CD4-positive, alpha-beta T cell treated with Interleukin-21 for 1 hour (primary cell): ENCODE measurements around the gene MYH4.

Experiments
- DNase-seq: peaks from one replicate; pipeline ENCODE4 v3.0.0-alpha.2; 2020

The MYH4 gene

DNA sequence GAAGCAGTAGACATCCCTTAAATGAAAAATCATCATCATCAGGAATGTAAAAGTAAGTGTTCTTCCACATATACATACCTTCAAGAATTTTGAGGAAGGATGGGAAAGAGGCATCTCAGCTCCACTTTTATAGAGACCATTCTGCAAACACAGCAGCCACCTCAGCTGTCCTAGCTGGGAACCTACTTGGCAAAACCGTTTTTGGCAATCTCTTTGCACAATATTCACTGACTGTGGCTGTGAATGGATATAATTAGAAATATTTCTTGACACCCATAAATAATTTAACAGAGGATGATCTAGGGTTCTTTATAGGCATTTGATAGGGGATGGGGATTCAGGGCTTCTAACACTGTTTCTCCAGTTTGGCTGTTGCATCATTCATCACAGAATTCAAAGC is at the start of gene MYH4:
Gene MYH4 (minus strand): TSS at position 101 of the 400 bp plus-strand sequence. CDS start 2,814 bp downstream, outside the sequence.
- no peak for DNase-seq

DNA sequence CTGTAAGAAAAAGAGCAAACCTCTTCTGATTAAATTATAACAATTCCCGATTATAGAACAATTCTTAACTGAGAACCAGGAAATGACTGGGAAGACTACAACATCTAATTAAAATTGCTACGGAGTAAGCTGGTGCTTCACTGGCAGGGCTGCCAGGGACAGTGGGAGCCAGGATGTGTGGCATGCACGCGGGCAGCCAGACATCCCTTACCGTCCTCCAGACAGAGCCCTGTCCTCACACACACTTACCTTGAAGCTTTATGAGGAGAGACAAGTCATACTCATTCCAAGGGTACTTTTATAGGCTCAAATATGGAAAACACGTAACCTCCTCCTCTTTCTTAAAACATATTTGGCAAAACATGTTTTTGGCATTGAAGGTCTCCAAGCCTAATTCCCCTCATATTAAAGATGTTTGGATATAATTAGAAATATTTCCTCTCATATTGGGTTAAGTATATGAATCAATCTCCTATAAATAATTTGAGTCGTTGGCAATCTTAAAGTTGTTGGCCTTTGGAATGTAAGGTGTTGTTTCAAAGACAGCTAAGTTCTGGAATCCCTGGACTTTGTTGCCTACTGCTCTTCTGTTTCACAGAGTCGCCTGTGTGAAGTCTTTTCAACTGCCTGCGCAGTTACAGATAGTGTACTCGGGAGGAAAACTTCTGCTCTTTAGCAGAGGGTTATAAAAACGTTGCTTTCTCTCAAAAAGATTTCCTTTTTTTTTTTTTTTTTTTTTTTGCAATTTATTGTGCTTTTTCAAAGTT is 49.1 kb upstream of the MYH4 start, which contains the start of gene MYH1:
Gene MYH1 (minus strand): TSS at position 272 of the 767 bp plus-strand sequence. CDS start 1,900 bp downstream, outside the sequence.
- DNase-seq: no peak

DNA sequence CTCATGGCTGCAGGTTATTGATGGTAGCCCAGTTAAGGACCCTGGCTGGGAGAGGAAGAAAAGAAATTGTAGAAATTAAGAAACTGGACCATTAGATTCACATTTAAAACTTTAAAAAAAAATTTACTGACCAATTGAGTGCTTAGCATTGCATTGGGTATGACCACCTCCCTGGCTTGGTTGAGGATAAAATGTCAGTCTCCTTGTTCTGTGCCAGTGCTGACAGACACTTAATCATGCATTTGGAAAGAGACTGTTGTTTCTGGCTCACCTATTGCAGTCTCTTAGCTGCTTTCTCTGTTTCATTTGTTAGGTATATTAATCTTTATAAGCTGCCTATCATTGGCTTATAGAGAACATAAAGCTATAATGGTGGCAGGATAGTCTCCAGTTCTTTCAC is 47.3 kb upstream of the MYH4 start:
- no peak for DNase-seq

DNA sequence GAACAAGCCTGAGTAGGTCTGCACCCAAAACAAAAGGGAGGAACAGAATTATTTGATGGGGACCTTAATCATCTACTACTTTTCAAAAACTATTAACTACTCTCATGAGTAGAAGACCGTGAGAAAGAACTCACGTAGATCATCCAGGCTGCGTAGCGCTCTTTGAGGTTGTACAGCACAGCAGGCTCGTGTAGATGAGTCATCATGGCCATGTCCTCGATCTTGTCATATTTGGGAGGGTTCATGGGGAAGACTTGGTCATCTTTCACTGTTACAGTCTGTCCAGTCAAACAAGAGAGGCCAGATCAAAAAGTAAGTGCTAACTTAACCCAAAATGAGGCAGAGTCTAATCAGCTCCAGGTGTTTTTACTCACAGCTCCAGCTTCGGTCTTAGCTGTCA is 46.7 kb upstream of the MYH4 start:
- DNase-seq: no peak

DNA sequence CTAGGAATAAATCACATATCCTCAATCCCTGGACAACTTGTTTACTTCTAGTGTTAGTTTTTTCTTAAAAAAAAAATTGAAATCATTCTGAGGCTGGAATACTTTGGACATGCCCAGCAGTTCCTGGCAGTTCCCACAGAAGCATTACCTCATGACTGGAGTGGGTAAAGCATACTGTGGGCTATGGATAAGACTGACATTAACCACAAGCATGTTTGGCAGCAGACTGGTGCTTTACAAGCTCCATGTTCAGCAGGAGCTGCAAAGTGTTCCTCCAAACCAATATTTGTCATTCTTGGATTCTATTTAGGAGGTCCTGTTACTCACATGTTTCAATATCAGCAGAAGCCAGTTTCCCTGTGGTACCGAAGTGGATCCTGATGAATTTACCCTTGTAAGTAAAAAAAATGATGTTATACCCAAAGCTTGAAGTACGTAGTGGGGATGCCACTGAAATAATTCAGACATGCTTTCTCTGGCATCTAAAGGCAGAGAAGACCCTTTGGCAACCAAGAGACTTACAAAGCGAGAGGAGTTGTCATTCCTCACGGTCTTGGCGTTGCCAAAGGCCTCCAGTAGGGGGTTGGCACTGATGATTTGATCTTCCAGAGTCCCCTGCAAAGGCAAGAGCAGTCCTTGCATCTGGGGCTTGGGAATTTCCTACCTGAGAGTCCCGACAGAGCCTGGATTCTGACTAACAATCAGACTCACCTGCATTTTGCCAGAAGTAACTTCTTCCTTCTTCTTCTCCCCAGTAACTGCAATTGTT is 44.1 kb upstream of the MYH4 start:
- DNase-seq: no peak

GRCh38 chr17:10512856-10513255 is 43.5 kb upstream of the MYH4 start:
- DNase-seq: no peak

- DNase-seq: no peak
These were observed 30.6 kb upstream of the MYH4 start for GRCh38 chr17:10499950-10500349.

DNA sequence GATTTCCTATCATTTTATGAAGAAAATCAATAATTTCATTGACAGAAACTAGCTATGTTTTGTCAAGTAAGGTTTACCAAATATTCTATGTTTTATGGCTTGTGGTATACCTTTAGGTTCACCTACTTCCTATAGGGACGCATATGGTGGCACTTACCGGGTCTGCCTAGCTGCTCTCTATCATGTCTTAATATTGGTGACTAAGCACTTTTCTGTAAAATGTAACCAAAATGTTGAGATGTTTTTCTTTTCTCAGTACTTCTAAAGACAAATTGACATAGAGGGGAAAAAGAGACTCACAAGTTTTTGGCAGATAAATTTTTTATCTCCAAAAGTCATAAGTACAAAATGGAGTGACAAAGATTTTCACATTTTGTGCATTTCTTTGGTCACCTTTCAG is 22.6 kb upstream of the MYH4 start:
- no peak for DNase-seq

DNA sequence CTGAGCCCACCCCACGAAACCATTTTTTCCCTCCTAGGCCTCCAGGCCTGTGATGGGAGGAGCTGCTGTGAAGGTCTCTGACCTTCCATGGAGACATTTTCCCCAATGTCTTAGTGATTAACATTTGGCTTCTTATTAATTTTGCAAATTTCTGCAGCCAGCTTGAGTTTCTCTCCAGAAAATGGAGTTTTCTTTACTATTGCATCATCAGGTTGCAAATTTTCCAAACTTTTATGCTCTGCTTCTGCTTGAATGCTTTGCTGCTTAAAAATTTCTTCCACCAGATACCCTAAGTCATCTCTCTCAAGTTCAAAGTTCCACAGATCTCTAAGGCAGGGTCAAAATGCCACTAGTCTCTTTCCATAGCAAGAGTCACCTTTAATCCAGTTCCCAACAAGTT is 12.9 kb upstream of the MYH4 start:
- DNase-seq: no peak

DNA sequence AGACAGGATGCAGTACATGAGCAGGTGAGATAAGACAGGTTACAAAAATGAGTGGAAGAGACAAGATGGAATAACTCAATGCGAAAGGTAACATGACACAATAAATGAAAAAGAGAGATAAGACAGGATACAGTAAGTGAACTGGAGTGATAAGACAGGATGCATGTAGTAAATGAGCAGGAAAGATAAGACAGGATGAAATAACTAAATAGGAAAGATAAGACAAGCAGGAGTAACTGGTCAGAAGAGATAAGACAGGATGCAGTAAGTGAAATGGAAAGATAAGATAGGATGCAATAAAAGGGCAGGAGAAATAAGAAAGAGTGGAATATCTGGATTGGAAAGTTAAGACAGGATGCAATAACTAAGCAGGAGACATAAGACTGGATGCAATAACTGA is 8.3 kb upstream of the MYH4 start:
- DNase-seq: no peak

GRCh38 chr17:10474536-10474935 is 5.2 kb upstream of the MYH4 start:
- no peak for DNase-seq

GRCh38 chr17:10471858-10472257 is 2.5 kb upstream of the MYH4 start:
- DNase-seq: no peak

- no peak for DNase-seq
These were observed 6.0 kb downstream of the MYH4 start for GRCh38 chr17:10463402-10463801.

DNA sequence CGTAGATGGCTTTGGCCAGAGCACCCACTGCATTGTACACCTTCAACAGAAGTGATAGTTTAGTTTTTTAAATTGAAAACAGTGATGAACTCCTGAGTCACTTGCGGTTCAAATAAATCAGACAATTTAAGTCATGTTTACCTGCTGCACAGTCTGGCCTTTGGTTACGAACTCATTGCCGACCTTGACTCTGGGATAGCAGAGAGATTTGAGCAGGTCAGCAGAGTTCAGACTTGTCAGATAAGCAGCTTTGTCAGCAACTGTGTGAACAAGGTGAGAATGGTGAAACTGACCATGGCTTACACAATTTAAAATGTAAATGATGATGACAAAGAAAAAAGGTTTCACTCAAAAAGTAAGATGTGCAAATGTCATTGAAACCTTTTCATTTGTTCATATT is 9.3 kb downstream of the MYH4 start:
- no peak for DNase-seq

DNA sequence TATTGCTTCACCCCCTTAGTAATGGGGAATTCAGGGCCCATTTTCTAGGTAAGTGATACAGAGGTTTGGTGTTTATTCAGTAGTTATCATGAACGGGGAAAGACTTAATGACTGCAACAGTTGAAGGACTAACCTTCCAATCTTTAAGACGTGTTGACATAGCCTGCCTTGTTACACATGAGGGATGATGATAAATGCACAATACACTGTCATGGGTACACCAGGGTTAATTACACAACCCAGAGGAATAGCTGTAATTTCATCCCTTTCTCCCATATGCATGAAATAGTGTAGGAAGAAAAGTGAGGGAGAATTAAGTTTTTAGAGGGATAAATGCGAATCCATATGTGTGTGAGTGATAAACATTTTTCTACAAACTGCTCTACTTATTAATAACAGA is 10.7 kb downstream of the MYH4 start:
- DNase-seq: no peak

DNA sequence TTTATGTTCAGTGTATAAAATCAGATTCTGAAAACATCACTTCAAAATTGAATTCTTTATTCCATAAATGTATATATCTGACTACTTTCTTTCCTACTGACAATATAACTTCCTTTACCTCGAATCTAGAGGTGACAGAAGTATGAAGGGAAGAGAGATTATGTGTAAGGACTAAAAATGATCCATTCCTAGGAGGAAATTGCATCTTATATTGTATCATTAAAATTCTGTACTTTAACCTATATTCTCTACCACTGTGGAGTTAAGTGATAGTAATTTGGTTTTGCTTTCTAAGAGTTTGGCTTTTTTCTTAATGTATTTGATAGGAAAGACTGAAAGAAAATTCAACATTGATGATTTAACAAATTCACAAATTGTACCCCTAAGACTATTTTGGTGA is 11.4 kb downstream of the MYH4 start:
- no peak for DNase-seq

DNA sequence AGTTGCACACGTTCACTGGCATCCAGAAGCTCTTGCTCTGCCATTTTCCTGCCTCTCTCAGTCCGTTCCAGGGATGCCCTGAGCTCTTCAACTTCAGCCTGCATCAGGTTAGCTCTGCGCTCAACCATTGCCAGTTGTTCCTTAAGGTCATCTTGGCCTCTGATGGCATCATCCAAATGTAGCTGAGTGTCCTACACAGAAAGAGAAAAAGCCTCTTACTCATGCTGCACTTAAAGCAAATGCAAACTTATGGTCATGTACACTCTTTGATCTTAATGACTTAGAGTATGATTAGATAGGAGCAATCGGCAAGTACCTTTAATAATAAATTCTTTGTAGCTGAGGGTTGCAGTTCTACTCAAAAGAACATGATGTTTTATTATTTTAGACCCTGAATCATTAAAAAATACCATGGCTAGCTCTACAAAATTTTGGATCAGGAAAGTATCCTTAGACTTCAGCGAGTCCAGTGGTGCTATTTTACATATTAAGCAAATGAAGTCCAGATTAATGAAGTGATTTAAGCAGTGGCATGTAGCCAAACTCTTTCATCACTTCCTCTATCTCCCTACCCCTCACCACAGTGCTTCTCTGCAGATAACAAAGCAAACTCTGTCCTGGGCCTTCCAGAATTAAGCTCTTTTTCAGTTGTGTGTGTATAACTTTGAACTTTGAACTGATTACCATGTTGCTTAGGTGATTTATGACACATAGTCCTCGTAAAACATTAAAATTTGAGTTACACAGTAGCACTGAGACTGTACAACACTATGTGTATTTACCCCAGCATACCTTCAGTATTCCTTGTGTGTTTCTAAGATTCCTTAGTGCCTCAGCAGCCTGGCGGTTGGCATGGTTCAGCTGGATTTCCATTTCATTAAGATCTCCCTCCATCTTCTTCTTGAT is 22.1 kb downstream of the MYH4 start:
- DNase-seq: no peak

GRCh38 chr17:10439816-10440215 is 29.5 kb downstream of the MYH4 start:
- no peak for DNase-seq

- no peak for DNase-seq
These were observed 34.3 kb downstream of the MYH4 start for GRCh38 chr17:10435096-10435495.

- no peak for DNase-seq
These were observed 39.8 kb downstream of the MYH4 start for GRCh38 chr17:10429421-10430045.

DNA sequence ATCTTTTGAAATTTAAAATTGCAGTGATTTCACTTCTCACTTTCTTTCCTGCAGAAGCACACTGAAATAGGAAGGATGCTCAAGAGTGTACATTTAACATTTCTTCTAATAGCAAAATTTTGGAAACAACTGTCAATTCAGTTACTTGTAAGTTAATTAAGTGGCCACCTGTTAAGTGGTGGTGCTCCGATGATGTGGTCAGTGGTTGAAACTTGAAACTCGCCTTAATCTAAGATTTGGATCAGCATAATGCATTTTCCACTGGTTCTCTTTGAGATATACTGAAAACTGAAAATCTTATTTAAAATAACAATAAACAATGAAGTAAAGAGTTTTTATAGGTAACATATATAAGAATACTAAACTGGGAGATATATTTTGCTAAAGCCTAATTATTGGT is 40.6 kb downstream of the MYH4 start:
- DNase-seq: no peak

DNA sequence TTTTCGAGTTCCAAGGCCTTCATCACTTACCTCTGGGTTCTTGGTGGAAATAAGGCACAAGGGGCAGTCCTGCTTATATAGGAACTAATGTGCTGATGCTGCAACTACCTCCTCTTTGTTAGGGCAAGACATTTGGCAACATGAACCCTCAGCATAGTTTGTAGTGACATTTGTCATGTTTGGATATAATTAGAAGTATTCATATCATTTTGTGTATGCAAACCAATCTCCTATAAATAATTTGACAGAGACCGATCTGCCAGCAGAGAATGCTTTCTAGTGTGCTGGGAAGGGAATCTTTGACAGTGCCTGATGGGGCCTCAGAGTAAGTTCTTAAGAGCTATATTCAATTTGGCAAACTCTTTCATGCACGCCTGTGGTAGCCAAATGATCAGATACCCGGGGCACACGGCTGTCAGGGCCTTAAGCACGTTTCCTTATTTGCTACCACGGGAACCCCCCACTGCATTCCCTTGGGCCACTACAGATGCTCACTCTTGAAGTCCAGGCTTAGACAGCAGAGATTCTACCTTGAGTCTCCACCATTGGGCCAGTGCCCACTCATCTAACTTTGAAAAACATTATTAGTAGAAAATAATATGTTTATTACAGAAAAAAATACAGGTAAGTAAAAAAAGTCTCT is 47.3 kb downstream of the MYH4 start, which contains the start of gene MYH8:
Gene MYH8 (minus strand): TSS at position 51 of the 643 bp plus-strand sequence. CDS start 1,723 bp downstream, outside the sequence.
- no peak for DNase-seq
